ENCODE data around the gene CIC.

The CIC gene

DNA sequence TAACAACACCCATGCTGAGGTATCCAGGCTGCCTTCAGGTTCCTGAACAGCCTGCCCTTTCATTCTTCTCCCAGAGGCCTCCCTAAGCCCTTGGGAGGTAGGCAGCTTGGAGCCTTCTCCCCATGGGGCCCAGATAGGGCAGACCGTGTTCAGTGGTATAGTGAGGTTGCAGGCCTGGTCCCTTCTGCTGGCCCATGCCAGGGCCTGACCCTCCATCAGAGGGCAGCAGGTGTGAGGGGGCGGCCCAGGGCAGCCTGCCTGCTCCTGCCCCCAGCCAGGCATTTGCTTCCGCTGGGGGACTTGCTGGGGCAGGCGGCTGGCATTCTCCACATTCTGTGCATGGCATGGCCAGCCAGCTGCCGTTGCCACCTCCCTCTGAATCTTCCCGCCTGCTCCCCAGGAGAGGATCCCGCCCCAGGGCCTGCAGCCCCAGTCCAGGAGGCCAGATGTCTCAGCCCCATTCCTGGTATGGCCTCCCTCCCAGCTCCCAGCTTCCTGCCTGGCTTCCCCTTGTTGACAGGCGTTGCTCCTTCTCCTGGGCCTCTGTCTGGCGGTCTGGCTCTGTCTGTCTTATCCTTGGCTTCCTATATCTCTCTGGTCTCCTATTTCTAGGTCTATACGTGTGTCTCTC lies 8.9 kb downstream of the CIC start:
- peak; percentile 38 for DNase-seq (ENCODE audit: low spot score)

DNA sequence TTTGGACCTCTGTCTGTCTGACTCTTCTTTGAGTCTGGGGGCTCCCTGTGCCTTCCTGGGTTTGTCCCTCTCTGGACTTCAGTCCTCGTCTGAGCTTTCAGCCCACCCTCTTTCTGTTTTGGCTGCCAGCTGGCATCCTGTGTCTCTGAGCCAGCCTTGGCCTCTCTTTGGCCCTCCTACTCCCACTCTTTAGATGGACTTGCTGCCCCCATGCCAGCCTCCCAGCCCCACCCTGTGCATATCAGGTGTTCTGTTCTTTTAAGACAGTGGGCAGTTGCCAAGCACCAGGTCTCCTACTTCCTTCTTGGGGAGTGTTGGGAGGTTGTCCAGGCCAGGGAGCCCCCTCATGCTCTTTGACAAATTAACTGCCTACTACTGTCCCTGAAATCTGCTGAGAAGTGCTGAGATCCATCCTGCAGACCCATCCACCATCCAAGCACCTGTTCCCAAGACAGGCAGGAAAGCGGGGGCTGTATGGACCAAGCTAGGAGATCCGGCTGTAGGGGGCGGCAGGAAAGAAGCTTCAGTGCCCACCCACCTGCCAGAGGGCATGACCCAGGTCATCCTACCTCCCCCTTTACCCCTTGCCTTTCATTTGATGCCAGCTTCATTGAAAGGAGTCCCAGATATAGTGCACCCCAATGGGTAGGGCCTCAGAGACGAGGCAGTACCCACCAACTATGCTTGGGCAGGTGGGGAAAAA lies 9.6 kb downstream of the CIC start:
- DNase-seq (ENCODE audit: low spot score) = no peak

DNA sequence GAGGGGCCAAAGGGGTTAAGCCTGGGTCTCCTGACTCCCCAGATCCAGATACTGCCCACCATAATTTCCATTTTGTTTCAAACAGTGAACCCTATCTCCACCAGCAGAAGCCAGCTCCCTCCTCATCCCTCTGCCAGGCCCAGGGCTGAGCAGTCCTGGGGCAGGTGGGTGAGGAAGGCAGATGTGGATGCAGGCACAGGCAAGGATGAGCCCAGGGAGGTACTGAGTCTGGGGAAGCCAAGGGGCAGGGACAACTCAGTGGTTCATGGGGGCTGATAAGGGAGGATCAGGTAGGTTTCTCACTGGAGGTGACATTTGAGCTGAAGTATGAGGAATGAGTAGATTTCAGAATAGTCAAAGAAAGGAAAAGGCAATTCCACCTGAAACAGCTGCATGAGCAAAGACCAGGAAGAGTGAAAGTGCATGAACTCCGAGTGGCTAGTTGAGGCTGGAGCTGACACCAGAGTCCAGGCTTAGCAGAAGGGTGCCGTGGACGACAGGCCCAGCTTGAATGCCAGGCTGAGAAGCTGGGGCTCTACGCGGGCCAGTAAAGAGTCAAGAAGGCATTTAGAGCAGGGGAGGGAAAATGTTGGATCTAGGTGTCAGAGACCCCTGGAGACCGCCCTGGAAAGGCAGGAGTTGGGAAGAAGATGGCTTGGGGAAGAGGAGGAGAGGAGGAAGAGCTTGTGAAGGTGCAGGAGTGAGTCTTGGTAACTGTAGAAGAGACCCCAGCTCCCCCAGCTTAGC lies 10.3 kb downstream of the CIC start:
- DNase-seq (ENCODE audit: low spot score) = no peak

GRCh38 chr19:42279902-42280814 lies 11.1 kb downstream of the CIC start:
- peak; percentile 98 for DNase-seq (ENCODE audit: low spot score)

- peak; percentile 78 for DNase-seq (ENCODE audit: low spot score)
These were observed 11.7 kb downstream of the CIC start for GRCh38 chr19:42280815-42281145.

GRCh38 chr19:42281146-42281826 lies 12.2 kb downstream of the CIC start:
- DNase-seq (ENCODE audit: low spot score) = peak; percentile 56

DNA sequence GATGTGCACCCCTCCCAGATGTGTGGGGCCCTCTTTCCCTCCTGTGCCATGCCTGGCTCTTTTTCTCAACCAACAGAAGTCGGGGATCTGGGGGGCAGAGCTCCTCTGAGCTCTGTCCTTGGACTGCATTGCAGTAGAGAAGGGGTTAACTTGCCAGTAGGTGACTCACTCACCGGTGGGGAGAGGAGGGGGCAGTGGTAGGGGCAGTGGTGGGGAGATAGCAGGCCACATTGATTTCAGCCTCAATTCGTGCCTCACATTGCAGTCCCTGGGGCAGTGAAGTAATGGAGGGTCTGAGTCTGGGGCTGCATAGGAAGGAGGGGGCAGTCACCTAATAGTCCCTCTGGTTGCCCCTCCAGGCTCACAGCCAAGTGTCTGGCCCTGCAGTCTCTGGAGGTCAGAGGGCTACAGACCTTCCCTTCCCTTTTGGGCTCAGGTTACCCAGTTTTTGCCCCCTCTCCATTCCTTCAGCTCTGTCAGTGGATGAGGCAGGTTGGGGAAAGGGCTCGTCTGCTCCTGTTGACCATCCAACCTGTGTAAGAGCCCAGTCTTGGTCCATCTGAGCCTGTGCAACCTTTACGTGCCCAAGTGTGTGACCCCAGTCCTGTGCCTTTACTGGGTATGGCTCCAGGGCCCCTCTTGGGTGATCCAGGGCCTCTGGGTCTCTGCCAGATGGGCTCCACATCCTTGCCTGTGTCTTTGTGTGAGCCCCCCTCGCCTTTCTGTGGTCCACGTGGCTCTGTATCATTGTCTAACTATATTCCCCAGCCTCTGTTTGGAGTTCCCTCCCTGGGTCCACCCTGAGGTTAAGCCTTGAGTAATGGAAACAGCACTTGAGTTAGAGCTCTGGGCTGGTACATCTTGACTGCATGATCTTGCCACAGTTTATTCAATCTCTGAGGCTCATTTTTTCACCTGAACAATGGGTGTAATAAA lies 13.0 kb downstream of the CIC start:
- peak; percentile 35 for DNase-seq (ENCODE audit: low spot score)

DNA sequence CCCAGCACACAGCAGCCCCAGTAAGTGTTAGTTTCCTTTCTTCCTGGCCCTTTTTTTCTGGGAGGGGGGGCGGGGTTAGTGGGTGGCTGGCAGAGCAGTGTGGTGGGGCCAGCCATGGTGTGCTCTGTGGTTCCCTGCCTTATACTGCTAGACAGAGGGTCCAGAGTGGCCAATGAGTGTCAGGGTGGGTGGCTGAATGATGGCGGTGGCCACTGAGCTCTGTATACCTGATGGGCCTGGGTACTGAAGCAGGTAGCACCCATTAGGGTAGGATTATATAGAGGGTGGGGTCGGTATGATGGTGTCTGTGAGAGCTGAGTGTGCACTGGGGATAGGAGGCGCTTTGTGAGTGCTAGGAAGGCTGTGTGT lies 13.8 kb downstream of the CIC start:
- no peak for DNase-seq (ENCODE audit: low spot score)

DNA sequence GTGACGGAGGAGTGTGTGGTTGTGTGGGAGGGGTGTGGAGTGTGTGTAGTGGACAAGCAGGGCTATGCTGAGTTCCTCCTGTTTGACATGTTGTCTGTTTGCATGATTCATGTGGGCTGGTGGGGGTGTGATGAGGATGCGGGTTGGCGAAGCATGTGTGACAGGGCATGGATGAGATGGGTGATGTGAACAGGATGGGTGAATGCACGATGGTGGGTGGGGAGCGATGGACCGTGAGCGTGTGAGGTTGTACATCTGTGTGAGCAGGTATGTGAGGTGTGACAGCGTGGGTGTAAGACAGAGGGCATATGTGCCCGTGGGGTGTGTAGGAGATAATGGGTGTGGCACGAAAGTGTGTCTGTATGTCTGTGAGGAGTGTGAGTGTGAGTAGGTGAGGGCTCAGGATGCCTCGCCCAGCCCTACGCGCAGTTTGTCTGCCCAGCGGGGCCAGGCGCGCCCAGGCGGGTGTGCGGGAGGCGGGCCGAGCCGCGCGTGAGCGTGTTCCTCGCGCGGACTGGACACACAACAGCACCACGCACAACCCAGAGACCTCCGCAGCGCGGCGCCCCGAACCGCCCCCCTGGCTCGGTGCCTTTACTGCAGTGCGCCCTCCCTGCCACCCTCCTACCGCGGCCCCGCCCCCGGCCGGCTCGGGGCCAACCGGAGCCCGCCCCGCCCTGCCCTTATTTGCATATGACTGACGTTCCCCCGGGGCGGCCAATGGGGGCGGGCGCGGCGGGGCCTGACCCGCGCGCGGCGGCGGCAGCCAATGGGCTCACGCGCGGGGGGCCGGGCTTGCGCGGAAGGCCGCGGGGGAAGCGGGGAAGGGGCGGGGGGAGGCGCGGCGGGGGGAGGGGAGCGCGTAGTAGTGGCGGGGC lies 14.4 kb downstream of the CIC start:
- DNase-seq (ENCODE audit: low spot score) = peak; percentile 98

GRCh38 chr19:42284066-42284501 lies 15.0 kb downstream of the CIC start:
- DNase-seq (ENCODE audit: low spot score) = peak; percentile 97

DNA sequence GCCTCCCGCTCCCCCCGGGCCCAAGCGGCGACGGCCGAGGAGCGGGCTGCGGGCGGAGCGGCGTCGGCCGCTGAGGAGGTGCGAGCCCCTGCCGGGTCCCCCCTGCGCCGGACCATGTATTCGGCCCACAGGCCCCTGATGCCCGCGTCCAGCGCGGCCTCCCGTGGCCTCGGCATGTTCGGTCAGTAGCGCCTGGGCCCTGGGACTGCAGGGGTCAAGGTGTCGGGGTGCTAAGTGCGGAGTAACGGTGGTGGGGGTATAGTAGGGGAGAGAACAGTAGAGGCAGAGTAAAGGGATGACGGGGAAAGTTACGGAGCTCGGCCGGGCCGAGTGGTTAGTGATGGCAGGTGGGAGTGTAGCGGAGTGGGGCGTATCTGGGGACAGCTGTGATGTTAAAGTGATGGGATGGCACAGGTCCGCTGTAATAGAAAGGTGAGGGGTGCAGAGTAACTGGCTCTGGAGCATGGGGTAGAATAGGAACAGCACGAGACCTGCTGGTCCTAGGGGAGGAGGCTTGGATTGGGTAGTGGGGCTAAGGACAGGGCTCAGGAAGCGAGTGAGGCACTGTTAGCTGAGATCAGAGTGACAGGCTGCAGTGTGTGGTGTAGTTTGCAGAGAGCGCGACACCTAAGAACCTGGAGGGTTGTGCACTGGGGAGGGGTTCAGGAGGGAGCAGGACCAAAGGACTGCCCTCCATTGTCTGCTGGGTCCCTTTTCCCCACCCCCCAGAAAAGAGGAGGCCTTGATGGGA lies 15.7 kb downstream of the CIC start:
- no peak for DNase-seq (ENCODE audit: low spot score)

DNA sequence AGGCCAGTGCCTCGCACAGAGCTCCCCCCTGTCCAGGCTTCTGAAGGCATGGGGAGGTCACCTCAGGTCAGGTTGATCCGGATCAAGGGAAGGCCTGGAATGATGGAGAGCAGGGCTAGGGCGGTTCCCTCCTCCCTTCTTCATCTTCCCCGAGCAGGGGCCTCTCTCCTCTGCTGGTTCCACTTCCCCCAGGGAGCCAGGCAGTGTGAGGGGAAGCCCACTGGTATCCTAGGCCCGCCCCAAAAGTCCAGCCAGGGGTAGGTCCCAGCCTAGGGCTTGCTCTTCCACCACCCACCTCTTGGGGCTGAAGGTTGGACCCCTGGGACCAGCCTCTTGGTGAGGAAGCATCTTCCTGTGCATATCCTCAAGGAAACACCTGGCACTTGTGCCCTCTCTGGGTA lies 16.5 kb downstream of the CIC start:
- no peak for DNase-seq (ENCODE audit: low spot score)

GRCh38 chr19:42285988-42286348 lies 16.9 kb downstream of the CIC start:
- DNase-seq (ENCODE audit: low spot score) = no peak

DNA sequence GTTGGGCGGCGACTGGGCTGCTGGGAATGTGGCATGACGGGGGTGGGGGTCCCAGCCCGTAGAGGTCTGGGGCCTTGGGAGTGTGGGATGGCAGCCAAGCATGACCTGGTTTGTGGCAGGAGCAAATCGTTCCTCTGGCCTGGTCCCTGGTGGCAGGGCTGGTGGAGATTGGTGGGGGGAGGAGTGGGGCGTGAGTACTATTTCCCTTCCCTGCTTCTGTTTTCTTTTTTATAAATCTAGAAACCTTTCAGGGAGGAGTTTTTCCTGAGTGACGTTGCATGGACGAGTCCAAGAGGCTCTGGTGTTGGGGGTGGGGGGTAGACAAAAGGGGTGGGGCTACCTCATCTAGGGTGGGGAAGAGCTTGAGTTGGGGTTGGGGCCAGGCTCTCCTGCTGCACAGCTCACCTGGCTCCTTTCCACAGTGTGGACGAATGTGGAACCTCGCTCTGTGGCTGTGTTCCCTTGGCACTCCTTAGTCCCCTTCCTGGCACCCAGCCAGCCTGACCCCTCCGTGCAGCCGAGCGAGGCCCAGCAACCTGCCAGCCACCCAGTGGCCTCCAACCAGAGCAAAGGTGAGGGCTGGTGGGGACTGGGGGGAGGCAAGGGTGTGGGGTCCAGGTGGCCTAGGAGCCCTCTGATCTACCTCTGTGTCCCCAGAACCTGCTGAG lies 17.4 kb downstream of the CIC start:
- DNase-seq (ENCODE audit: low spot score) = peak; percentile 63

GRCh38 chr19:42287017-42287826 lies 18.2 kb downstream of the CIC start:
- no peak for DNase-seq (ENCODE audit: low spot score)

- no peak for DNase-seq (ENCODE audit: low spot score)
These were observed 18.7 kb downstream of the CIC start for GRCh38 chr19:42287827-42288107.

- no peak for DNase-seq (ENCODE audit: low spot score)
These were observed 19.3 kb downstream of the CIC start for GRCh38 chr19:42288387-42288786.
